DND-41 (cell line): ENCODE measurements around the gene TRAK1.
"Not testable (repeated sequence)": the region's sequence is repeated elsewhere in the genome, so short reads cannot be mapped to it uniquely, and the experiment has no call there.

Experiments
- ATAC-seq: fragments of 200-7000 bp; cut with Tn5 transposase; 3 replicates; pipeline ENCODE4 v1.9.1; 2021; ENCODE audit warnings: low read depth; ENCODE audit not compliant: insufficient read depth
- DNase-seq: peaks from one replicate; pipeline ENCODE4 v3.0.0-alpha.2; 2020
- H2AFZ ChIP-seq: 2 replicates; pipeline ENCODE4 v1.6.0; 2012; ENCODE audit warnings: low read depth, low read length
- H3K27ac ChIP-seq: 2 replicates; pipeline ENCODE4 v1.5.1; 2012; ENCODE audit warnings: low read length, inconsistent platforms
- H3K27me3 ChIP-seq: fragments of 200-600 bp; sonication (generic); 2 replicates; pipeline ENCODE4 v1.6.0; 2012; ENCODE audit warnings: low read length, mild to moderate bottlenecking, inconsistent platforms; ENCODE audit not compliant: insufficient read depth, poor library complexity
- H3K36me3 ChIP-seq: 2 replicates; pipeline ENCODE4 v1.5.1; 2012; ENCODE audit warnings: low read length, inconsistent platforms; ENCODE audit not compliant: insufficient read depth
- H3K4me1 ChIP-seq: 2 replicates; pipeline ENCODE4 v1.5.1; 2012; ENCODE audit warnings: mild to moderate bottlenecking, low read length; ENCODE audit not compliant: insufficient read depth
- H3K4me2 ChIP-seq: 2 replicates; pipeline ENCODE4 v1.6.0; 2012; ENCODE audit warnings: mild to moderate bottlenecking, moderate library complexity, low read length, inconsistent platforms; ENCODE audit not compliant: insufficient read depth
- H3K4me3 ChIP-seq, 2 experiments: fragments of 200-600 bp in 1 of 2; shearing (Covaris generic) in 1 of 2; 2 replicates each; pipeline ENCODE4 v1.5.1; 2012 to 2016; ENCODE audit warnings: inconsistent platforms in 2 of 2, low read length in 2 of 2, mild to moderate bottlenecking in 2 of 2, low read depth in 1 of 2, moderate library complexity in 1 of 2
- H3K79me2 ChIP-seq: 2 replicates; pipeline ENCODE4 v1.6.0; 2012; ENCODE audit warnings: low read length, inconsistent platforms; ENCODE audit not compliant: insufficient read depth
- H3K9ac ChIP-seq: 2 replicates; pipeline ENCODE4 v1.6.0; 2012; ENCODE audit warnings: low read depth, mild to moderate bottlenecking, inconsistent platforms, low read length, moderate library complexity
- H3K9me3 ChIP-seq: 2 replicates; pipeline ENCODE4 v1.5.1; 2012; ENCODE audit warnings: low read length, moderate library complexity, mild to moderate bottlenecking, inconsistent platforms; ENCODE audit not compliant: insufficient read depth, severe bottlenecking
- H4K20me1 ChIP-seq: 2 replicates; pipeline ENCODE4 v1.6.0; 2012; ENCODE audit warnings: low read length; ENCODE audit not compliant: insufficient read depth
- CTCF ChIP-seq: IDR thresholded peaks from 2 replicates; pipeline ENCODE4 v1.5.1; 2012; ENCODE audit warnings: borderline replicate concordance, low read length, moderate library complexity, mild to moderate bottlenecking; ENCODE audit not compliant: poor library complexity, severe bottlenecking; ENCODE audit errors: extremely low read depth
- EZH2 ChIP-seq: IDR thresholded peaks from 3 replicates; pipeline ENCODE4 v1.6.1; 2012; ENCODE audit warnings: borderline replicate concordance, low read depth, mild to moderate bottlenecking, moderate library complexity, low read length, inconsistent platforms; ENCODE audit not compliant: severe bottlenecking

Gene TRAK1

GRCh38 chr3:42102571-42102970 lies 11.4 kb downstream of the TRAK1 start:
- TF ChIP-seq CTCF (no peak), EZH2 (no peak)
- H3K79me2 ChIP-seq, result no peaks in the 10 kb centered on the region
- no peak overlapping the region for H3K9ac ChIP-seq
- H3K4me2 ChIP-seq, result peak overlapping the region; percentile 38
- DNase-seq (peak; percentile 11), ATAC-seq (peak; percentile 75)
- H3K4me1 ChIP-seq, result peaks cover 8% of the 10 kb centered on the region
- H3K27me3 ChIP-seq, result no peaks in the 10 kb centered on the region
- no peak overlapping the region for H2AFZ ChIP-seq
- no peak overlapping the region for H3K27ac ChIP-seq
- no peaks in the 10 kb centered on the region; the same call in 1 of the 2 replicates for H4K20me1 ChIP-seq
- no peaks in the 10 kb centered on the region for H3K36me3 ChIP-seq
- H3K9me3 ChIP-seq, result no peaks in the 10 kb centered on the region
- H3K4me3 ChIP-seq, result no peak overlapping the region

DNA sequence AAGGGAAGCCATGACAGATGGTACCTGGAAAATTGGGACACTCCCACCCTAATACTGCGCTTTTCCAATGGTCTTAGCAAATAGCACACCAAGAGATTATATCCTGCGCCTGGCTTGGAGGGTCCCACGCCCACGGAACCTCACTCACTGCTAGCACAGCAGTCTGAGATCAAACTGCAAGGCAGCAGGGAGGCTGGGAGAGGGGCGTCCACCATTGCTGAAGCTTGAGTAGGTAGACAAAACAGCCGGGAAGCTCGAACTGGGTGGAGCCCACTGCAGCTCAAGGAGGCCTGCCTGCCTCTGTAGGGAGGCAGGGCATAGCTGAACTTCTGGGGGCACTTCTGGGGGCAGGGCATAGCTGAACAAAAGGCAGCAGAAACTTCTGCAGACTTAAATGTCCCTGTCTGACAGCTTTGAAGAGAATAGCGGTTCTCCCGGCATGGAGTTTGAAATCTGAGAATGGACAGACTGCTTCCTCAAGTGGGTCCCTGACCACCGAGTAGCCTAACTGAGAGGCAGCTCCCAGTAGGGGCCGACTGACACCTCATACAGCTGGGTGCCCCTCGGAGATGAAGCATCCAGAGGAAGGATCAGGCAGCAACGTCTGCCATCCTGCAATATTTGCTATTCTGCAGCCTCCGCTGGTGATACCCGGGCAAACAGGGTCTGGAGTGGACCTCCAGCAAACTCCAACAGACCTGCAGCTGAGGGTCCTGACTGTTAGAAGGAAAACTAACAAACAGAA lies 12.9 kb downstream of the TRAK1 start:
- not testable (repeated sequence) for H3K9me3 ChIP-seq, H3K27ac ChIP-seq, H3K4me2 ChIP-seq, H3K79me2 ChIP-seq, H3K27me3 ChIP-seq, H3K36me3 ChIP-seq, H3K4me1 ChIP-seq, H3K9ac ChIP-seq, H4K20me1 ChIP-seq, ATAC-seq, H3K4me3 ChIP-seq, H2AFZ ChIP-seq, DNase-seq

- not testable (repeated sequence) for ATAC-seq, H3K27me3 ChIP-seq, H2AFZ ChIP-seq, H3K9me3 ChIP-seq, H3K4me1 ChIP-seq, H3K4me2 ChIP-seq, H4K20me1 ChIP-seq, H3K79me2 ChIP-seq, H3K27ac ChIP-seq, H3K4me3 ChIP-seq, H3K36me3 ChIP-seq, DNase-seq, H3K9ac ChIP-seq
These were observed 14.8 kb downstream of the TRAK1 start for GRCh38 chr3:42105994-42106393.

DNA sequence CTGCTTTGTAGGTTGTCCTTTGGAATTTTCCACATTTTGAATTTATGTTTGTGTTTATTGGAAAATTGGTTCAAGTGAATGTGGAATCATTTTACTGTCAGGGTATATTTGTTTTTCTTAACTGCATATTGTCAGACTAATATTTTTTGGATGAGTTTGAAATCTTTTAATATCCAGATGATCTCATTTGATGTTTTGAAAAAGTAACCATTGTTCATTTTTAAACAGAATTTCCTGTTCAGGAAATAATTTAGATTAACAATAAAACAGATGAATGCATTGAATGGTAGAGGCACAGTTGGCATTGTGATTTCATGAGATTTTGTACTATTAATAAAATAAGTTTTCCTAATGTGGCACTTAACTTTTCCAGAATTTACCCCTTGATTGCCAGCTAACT lies 15.5 kb downstream of the TRAK1 start:
- H3K36me3 ChIP-seq, result no peaks in the 10 kb centered on the region
- H2AFZ ChIP-seq, result no peak overlapping the region
- H3K79me2 ChIP-seq, result no peaks in the 10 kb centered on the region
- H3K4me3 ChIP-seq, result no peak overlapping the region
- no peak overlapping the region for H3K9ac ChIP-seq
- no peaks in the 10 kb centered on the region; the same call in 1 of the 2 replicates for H4K20me1 ChIP-seq
- H3K27ac ChIP-seq, result no peak overlapping the region
- ATAC-seq, result no peak
- no peaks in the 10 kb centered on the region for H3K27me3 ChIP-seq
- H3K4me2 ChIP-seq, result no peak overlapping the region
- no peaks in the 10 kb centered on the region for H3K9me3 ChIP-seq
- peaks cover 8% of the 10 kb centered on the region for H3K4me1 ChIP-seq
- DNase-seq, result no peak
- TF ChIP-seq CTCF (no peak), EZH2 (no peak)
